Measurements from ENCODE around the gene NOX4. TPM values are rescaled to one million over a fixed set of nuclear protein-coding genes. Genes with fewer than 3 reads are reported as not detected.

NOX4 gene
- total RNA-seq, 1 experiment from 2014 or later, result not detected

DNA sequence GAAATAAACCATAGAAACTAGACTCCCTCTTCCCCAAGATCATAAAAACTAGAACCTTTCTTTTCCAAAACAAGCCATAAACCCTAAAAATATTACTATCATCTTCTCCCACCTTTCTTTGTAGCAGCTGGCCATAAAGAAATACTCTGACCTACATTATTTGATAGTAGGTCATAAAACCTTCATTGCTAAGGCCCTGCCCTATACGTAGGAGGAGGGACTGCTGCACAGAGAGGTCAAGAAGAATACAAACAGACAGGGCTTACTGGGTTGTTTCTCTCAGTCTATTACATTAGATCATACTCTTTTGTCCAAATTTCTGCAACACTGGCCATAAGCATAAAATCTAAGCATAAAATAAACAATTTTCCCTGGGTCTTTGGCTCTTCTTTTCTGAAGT, 212.0 kb downstream of the NOX4 start:
- TF ChIP-seq, protein P1, sequence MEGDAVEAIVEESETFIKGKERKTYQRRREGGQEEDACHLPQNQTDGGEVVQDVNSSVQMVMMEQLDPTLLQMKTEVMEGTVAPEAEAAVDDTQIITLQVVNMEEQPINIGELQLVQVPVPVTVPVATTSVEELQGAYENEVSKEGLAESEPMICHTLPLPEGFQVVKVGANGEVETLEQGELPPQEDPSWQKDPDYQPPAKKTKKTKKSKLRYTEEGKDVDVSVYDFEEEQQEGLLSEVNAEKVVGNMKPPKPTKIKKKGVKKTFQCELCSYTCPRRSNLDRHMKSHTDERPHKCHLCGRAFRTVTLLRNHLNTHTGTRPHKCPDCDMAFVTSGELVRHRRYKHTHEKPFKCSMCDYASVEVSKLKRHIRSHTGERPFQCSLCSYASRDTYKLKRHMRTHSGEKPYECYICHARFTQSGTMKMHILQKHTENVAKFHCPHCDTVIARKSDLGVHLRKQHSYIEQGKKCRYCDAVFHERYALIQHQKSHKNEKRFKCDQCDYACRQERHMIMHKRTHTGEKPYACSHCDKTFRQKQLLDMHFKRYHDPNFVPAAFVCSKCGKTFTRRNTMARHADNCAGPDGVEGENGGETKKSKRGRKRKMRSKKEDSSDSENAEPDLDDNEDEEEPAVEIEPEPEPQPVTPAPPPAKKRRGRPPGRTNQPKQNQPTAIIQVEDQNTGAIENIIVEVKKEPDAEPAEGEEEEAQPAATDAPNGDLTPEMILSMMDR (IDR thresholded peaks at IDR 0.05; ENCODE audit: unreplicated experiment), result no peak
- Mint-ChIP-seq H3K4me1 (ENCODE audit: insufficient read depth, unreplicated experiment) (no peaks in the 10 kb centered on the region), H3K9me3 (ENCODE audit: unreplicated experiment) (no peaks in the 10 kb centered on the region)

DNA sequence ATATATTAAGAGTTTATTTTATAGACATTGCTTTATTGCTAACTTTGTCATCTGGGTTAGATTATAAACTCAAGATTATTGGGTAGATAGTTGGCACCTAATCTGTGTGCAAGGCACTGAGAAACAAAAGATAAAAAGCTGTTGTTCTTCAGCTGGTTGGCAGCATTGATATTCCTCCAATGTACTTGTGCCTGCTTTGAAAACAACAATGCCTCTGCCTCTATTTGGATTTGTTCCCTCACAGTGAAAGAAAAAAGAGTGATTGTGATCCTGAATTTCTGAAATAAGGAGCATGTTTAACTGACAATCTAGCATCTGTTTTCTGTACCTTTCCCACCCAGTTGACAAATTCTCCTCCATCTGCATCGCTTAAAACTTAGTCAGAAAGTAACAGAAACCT, 215.2 kb downstream of the NOX4 start:
- Mint-ChIP-seq H3K4me1 (ENCODE audit: insufficient read depth, unreplicated experiment) (no peaks in the 10 kb centered on the region), H3K4me3 (ENCODE audit: unreplicated experiment) (no peak overlapping the region), H3K9me3 (ENCODE audit: unreplicated experiment) (no peaks in the 10 kb centered on the region), H3K27me3 (ENCODE audit: insufficient read depth, unreplicated experiment) (peaks cover 99% of the 10 kb centered on the region), H3K27ac (ENCODE audit: low read depth, unreplicated experiment) (no peak overlapping the region), H3K36me3 (ENCODE audit: insufficient read depth, unreplicated experiment) (no peaks in the 10 kb centered on the region)
- no TSS peak for BruUV-seq (replicated peaks)
- ChIA-PET POLR2A (no interaction called here), CTCF (no interaction called here)
- TF ChIP-seq, protein P1 (IDR thresholded peaks at IDR 0.05; ENCODE audit: unreplicated experiment), result no peak
- no peak for DNase-seq (ENCODE audit: unreplicated experiment)
- intact Hi-C loops (cut with micrococcal nuclease), result no loop called here

More for the DNA sequence above, 212.0 kb downstream of the NOX4 start:
- Mint-ChIP-seq H3K27ac (ENCODE audit: low read depth, unreplicated experiment) (no peak overlapping the region), H3K36me3 (ENCODE audit: insufficient read depth, unreplicated experiment) (no peaks in the 10 kb centered on the region), H3K4me3 (ENCODE audit: unreplicated experiment) (no peak overlapping the region), H3K27me3 (ENCODE audit: insufficient read depth, unreplicated experiment) (peaks cover 100% of the 10 kb centered on the region)
- intact Hi-C loops (cut with micrococcal nuclease), result no loop called here
- no peak for DNase-seq (ENCODE audit: unreplicated experiment)
- no TSS peak for BruUV-seq (replicated peaks)
- POLR2A ChIA-PET, result no interaction called here
- CTCF ChIA-PET, result no interaction called here

Other genes starting within 250 kb of the NOX4 start
- not detected in 2 replicates for gene TRIM77, start 218.9 kb upstream of the NOX4 start, total RNA-seq (2022)

All from MCF 10A (cell line).